Retinal pigment epithelial cell (primary cell): Measurements from ENCODE around the gene PTPN14.

Experiments used
- DNase-seq: peaks from one replicate; pipeline ENCODE4 v3.0.0-alpha.2; 2010; ENCODE audit warnings: low read depth
- H3K4me3 ChIP-seq: 2 replicates; pipeline ENCODE4 v1.5.1; 2011; ENCODE audit warnings: mild to moderate bottlenecking, low read length, control low read depth, moderate library complexity
- TF ChIP-seq, protein P1 (sequence below): conservative IDR thresholded peaks from 2 replicates; pipeline ENCODE4 v1.5.1; 2011; ENCODE audit warnings: low read depth, low read length, control low read depth, inconsistent platforms

PTPN14 gene

GRCh38 chr1:214337511-214337910 is 213.9 kb downstream of the PTPN14 start:
- TF ChIP-seq, protein P1, sequence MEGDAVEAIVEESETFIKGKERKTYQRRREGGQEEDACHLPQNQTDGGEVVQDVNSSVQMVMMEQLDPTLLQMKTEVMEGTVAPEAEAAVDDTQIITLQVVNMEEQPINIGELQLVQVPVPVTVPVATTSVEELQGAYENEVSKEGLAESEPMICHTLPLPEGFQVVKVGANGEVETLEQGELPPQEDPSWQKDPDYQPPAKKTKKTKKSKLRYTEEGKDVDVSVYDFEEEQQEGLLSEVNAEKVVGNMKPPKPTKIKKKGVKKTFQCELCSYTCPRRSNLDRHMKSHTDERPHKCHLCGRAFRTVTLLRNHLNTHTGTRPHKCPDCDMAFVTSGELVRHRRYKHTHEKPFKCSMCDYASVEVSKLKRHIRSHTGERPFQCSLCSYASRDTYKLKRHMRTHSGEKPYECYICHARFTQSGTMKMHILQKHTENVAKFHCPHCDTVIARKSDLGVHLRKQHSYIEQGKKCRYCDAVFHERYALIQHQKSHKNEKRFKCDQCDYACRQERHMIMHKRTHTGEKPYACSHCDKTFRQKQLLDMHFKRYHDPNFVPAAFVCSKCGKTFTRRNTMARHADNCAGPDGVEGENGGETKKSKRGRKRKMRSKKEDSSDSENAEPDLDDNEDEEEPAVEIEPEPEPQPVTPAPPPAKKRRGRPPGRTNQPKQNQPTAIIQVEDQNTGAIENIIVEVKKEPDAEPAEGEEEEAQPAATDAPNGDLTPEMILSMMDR, result no peak
- no peak overlapping the region for H3K4me3 ChIP-seq
- peak; percentile 14 for DNase-seq

DNA sequence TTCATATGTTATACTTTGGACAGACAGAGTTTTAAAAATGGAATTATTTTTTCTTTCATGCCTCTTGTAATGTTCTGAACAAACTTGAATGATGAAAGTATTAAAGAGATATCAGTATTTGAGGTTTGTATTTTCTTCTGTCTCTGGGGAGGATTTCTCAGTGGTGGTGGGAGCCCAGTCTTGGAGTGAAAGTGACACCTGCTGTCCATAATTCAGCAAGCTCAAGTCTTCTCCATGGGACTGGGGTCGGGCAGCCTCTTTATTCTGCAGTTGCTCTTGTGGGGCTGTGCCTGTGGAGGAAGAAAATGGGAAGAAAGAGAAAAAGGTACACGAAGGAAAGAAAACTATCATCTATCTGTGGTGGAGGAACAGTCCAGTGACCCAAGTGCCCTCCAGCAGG is 214.4 kb downstream of the PTPN14 start:
- TF ChIP-seq, protein P1, result no peak
- no peak overlapping the region for H3K4me3 ChIP-seq
- no peak for DNase-seq

- TF ChIP-seq, protein P1, result no peak
- no peak overlapping the region for H3K4me3 ChIP-seq
- DNase-seq, result no peak
Observed at GRCh38 chr1:214335567-214335966, 215.8 kb downstream of the PTPN14 start.

GRCh38 chr1:214332946-214333798 is 218.2 kb downstream of the PTPN14 start:
- no peak for DNase-seq
- no peak overlapping the region for H3K4me3 ChIP-seq
- TF ChIP-seq, protein P1, result peak; percentile 97

GRCh38 chr1:214331827-214332423 is 219.5 kb downstream of the PTPN14 start:
- TF ChIP-seq, protein P1, result peak; percentile 93
- no peak overlapping the region for H3K4me3 ChIP-seq
- no peak for DNase-seq

DNA sequence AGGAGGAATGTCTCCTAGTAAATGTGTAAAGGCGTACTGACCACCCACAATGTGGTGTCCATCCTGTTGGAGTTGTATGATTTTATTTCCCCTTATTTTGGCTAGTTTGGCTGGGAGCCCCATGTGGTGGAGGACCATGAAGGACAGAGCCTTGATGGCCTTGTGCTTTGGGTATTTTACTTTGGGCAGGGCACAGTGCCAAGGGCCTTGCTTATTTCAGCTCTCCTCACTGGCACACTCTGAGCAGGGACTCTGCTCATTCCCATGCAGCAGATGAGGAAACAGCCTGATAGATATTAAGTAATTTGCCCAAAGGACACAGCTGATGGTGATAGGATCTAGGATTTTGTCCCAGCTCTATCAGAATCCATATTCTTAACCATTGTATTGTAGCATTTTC is 220.2 kb downstream of the PTPN14 start:
- TF ChIP-seq, protein P1, result no peak
- DNase-seq, result no peak

GRCh38 chr1:214330715-214331114 is 220.7 kb downstream of the PTPN14 start:
- DNase-seq, result no peak
- TF ChIP-seq, protein P1, result no peak
- H3K4me3 ChIP-seq, result no peak overlapping the region

More for the DNA sequence above, 220.2 kb downstream of the PTPN14 start:
- no peak overlapping the region for H3K4me3 ChIP-seq
